ENCODE measurements around the gene ASIC1.

- TF ChIP-seq CTCF (conservative IDR thresholded peaks at IDR 0.05; ENCODE audit: low read depth in 2 of 2) (no peak), ZNF331 (CRISPR knock-in tag; IDR thresholded peaks at IDR 0.05; ENCODE audit: low read depth) (no peak), REST (IDR thresholded peaks at IDR 0.05; ENCODE audit: unreplicated experiment) (no peak), POLR2AphosphoS5 (IDR thresholded peaks at IDR 0.05; ENCODE audit: low read depth) (no peak), ZNF462 (CRISPR knock-in tag; IDR thresholded peaks at IDR 0.05) (no peak), CREB1 (CRISPR knock-in tag; IDR thresholded peaks at IDR 0.05; ENCODE audit: low read depth) (no peak)
These were observed at the start of gene ASIC1 for GRCh38 chr12:50057000-50057841.
